GM19467 (cell line): Measurements from ENCODE around the gene CDK17.
"Not testable (repeated sequence)": the region's sequence is repeated elsewhere in the genome, so short reads cannot be mapped to it uniquely, and the experiment has no call there.

Experiments used
- ATAC-seq: cut with Tn5 transposase; IDR thresholded peaks from one replicate; pipeline ENCODE4 v1.9.1; 2021; ENCODE audit warnings: mild to moderate bottlenecking, moderate library complexity; ENCODE audit not compliant: unreplicated experiment

Gene CDK17

GRCh38 chr12:96395236-96395635 lies 5.0 kb downstream of the CDK17 start:
- ATAC-seq: no peak

DNA sequence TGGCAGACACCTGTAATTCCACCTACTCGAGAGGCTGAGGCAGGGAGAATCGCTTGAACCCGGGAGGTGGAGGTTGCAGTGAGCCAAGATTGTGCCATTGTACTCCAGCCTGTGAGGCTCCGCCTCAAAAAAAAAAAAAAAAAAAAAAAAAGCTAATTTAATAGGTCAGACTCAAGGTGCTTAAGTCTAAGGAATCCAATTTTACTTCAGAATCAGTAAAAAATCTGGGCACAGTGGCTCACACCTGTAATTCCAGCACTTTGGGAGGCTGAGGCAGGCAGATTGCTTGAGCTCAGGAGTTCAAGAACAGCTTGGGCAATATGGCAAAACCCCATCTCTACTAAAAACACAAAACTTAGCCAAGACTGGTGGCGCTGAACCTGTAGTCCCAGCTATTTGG lies 7.0 kb downstream of the CDK17 start:
- ATAC-seq: not testable (repeated sequence)

DNA sequence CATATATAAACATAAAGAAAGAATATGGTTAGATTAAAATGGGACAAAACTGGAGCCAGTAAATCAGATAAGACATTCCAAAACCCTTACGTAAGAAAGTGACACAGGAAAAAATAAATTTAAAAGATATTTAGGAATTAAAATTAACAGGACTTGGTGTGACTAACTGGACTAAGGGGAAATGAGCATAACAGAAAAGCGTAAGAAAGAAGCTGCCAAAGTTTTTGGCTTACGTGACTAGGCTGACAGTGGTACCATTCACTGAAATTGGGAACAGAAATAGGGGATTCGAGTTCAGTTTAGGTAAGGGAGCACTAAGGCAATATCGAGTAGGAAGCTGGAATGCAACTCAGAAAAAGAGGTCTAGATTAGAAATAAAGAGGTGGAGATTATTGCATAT lies 7.8 kb downstream of the CDK17 start:
- no peak for ATAC-seq

DNA sequence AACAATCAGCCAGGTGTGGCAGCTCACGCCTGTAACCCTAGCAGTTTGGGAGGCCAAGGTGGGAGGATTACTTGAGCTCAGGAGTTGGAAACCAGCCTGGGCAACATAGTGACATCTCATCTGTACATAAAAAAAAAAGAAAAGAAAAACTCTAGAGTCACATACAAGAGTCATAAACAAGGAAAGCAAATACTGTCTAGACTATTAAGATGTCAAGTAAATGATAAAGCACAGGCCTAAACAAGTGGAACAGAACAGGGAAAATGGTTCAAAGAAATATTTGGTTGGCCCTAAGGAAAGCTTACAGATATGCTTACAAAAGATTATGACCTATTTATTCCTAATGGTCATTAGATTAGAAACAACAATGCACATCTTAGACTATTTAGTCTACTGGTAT lies 12.3 kb downstream of the CDK17 start:
- ATAC-seq: no peak

DNA sequence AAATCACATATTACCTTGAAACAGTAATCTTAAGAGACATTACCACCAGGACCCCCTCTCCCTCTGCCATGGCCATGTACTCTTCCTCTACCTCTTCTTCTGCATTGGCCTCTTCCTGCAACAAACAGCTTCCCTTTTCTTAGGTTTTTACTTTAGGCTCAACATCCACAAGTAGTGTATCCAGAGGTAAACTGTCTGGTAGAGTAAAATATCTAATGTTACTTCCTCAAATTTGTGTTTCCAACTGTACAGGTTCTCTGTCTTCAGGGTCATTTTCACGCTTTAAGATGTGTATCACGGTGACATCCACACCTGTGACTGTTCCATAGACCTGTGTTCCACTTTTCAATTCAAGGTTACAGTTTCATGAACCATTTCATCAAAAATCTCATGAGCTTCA lies 13.4 kb downstream of the CDK17 start:
- ATAC-seq: no peak

DNA sequence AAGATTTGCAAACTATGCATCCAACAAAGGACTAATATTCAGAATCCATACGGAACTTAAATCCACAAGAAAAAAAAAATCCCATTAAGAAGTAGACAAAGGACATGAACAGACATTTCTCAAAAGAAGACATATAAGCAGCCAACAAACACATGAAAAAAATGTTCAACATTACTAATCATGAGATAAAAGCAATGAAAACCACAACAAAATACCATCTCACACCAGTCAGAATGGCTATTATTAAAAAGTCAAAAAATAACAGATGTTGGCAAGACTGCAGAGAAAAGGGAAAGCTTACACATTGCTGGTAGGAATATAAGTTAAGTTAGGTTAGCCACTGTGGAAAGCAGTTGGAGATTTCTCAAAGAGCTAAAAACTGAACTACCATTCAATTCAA lies 16.2 kb downstream of the CDK17 start:
- ATAC-seq: no peak

DNA sequence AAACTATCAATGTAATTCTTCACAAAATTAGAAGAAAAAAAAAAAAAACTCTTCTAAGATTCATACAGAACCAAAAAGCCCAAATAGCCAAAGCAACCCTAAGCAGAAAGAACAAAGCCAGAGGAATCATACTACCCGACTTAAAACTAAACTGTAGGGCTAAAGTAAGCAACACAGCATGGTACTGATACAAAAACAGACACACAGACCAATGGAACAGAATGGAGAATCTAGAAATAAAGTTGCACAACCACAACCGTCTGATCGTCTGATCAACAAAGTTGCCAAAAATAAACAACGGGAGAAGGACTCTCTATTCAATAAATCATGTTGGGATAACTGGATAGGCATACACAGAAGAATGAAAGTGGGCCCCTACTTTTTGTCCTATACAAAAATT lies 16.9 kb downstream of the CDK17 start:
- ATAC-seq: no peak

DNA sequence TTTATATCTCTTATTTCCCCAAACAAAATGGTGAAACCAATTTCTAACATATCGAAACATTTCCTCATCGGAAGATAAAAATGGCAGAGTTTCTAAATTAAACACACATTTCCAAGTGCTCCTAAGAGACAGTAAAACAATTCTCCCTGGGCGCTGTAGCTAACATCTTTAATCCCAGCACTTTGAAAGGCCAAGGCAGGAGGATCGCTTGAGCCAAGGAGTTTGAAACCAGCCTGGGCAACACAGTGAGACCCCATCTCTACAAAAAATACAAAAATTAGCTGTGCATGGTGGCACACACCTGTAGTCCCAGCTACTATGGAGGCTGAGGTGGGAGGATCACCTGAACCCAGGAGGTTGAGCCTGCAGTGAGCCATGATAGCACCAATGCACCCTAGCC lies 20.5 kb downstream of the CDK17 start:
- not testable (repeated sequence) for ATAC-seq

DNA sequence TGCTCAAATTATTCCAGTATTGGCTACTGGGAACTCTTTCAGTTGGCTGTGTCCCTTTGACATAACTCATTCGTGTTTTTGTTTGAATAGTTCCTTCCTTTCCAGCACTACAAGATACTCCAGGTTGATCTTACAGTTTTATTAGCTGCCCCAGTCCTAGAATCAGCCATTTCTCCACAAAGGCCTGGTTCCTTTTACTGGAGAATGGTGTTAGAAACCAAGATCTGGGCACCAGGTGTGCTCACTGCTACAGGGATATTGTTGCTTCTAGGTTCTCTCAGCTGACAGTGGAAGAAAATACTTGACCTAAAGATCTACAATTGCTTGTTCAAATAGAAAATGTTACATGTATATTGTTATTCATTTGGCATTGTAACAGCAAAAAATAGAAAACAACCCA lies 21.9 kb downstream of the CDK17 start:
- ATAC-seq: no peak

- no peak for ATAC-seq
Observed at GRCh38 chr12:96376865-96377264, 23.4 kb downstream of the CDK17 start.

- ATAC-seq: peak; percentile 46
Observed at GRCh38 chr12:96375841-96376604, 24.2 kb downstream of the CDK17 start.

GRCh38 chr12:96375170-96375569 lies 25.1 kb downstream of the CDK17 start:
- ATAC-seq: no peak

- no peak for ATAC-seq
Observed at GRCh38 chr12:96371790-96372699, 28.2 kb downstream of the CDK17 start.

DNA sequence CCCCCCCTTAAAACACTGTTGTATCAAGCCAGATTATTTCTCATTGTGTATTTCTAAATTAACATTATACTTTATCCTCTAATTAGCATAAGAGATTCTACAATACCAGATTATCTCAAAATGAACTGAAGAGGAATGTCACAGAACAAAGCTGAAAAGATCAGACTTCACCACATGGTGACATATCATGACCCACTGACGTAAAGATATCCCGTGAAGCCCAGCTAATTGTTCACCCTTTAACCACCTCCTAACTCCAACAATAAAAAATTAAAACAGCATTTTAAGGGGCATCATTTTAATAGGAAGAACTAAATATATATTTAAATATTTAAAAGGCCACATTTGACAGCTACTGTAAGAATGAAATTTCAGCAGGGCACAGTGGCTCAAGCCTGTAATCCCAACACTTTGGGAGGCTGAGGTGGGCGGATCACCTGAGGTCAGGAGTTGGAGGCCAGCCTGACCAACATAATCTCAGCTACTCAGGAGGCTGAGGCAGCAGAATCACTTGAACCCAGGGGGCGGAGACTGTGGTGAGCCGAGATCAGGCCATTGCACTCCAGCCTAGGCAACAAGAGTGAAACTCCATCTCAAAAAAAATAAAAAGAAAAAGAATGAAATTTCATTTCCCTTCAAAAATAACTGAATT lies 29.0 kb downstream of the CDK17 start:
- ATAC-seq: no peak

DNA sequence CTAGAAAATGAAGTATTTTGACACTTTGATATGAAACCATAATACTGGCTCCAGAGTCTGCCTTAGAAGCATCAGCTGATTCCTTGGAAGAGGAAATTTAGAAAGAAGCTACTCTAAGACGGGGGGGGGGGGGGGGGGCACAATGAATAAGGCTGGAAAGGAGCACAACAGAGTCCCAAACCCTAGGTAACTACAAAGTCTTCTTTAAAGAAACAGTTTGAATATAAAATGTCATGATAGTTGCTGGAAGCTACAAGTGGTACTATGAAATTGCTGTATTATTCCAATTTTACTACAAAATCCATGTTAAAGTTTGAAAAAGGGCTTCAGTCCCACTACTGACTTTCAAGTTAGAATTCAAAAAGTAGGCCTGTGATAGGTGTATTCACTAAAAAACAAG lies 31.6 kb downstream of the CDK17 start:
- ATAC-seq: no peak

DNA sequence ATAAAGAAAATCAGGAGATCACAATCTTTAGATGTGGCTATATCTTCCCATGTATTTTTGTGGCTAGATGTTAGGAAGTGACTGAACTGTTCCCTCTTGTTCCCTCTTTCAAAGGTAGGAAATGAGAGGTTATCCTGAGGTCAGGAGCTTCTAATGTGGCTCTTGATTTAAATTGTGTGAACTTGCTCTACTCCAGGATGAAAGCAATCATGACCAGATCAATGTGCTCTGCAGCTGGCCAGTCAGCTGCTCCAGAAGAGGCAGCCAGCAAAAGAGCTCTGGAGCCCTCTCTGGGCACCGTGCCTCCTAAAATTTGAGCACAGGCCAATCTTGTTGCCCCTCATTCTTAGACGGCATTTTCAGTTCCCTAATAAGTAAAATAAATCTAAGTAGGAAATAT lies 32.0 kb downstream of the CDK17 start:
- ATAC-seq: no peak

DNA sequence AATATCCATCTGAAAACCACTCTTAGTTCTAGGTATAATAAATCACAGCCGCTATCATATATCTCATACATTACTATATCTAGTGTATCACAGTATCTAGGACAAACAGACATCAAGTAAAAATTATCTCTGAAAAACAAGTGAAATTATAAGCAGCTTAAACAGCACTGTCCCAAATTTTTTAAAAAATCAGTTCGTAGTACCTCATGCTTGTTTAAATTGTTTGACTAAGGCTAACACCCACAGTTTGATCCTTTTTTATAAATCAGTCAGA lies 33.9 kb downstream of the CDK17 start:
- ATAC-seq: no peak

- ATAC-seq: no peak
Observed at GRCh38 chr12:96365604-96366380, 34.4 kb downstream of the CDK17 start.

- ATAC-seq: no peak
Observed at GRCh38 chr12:96364092-96364700, 36.0 kb downstream of the CDK17 start.

- no peak for ATAC-seq
Observed at GRCh38 chr12:96361074-96361473, 39.2 kb downstream of the CDK17 start.

DNA sequence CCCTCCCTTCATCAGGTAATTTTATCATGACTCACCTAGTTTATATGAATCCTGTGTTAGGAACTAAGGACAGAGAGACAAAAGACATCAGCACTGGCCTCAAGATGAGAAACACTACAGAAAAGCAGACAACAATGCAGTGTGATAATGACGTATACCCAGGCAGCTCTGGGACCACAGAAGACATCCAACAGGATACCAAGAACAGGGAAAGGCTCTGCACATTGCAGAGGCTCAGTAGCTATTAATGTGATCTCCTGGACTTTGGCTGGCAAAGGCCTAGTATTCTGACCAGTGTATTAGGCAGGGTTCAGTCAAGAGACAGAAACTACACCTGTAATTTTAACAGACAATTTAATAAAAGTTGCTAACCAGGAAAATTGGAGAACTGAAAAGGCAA lies 39.7 kb downstream of the CDK17 start:
- ATAC-seq: no peak
